HL-60 (cell line): ENCODE results near the gene ARID1B.

Source experiments
- CTCF ChIP-seq: IDR thresholded peaks from one replicate; pipeline ENCODE4 v1.5.1; 2011; ENCODE audit warnings: low read length, control low read depth, inconsistent platforms; ENCODE audit not compliant: insufficient read depth
- POLR2AphosphoS5 ChIP-seq: IDR thresholded peaks from 2 replicates; pipeline ENCODE4 v1.6.1; 2012; ENCODE audit warnings: low read depth
- REST ChIP-seq: IDR thresholded peaks from 2 replicates; pipeline ENCODE4 v1.6.1; 2012; ENCODE audit warnings: low read depth; ENCODE audit not compliant: insufficient replicate concordance

DNA sequence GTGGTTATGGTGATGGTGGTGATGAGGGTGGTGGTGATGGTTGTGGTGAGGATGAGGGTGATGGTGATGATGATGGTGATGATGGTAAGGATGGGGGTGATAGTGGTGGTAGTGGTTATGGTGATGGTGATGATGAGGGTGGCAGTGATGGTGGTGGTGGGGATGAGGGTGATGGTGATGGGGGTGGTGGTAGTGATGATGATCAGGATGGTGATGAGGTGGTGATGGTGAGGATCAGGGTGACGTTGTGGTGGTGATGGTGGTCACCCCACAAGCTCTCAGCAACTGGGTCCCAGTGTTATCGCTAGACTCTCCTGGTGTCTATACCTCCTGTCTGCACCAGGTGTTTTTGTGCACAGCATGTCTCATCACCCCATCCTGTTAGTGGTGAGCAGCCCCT lies 461.2 kb downstream of the ARID1B start:
- TF ChIP-seq CTCF (no peak), REST (no peak), POLR2AphosphoS5 (no peak)
